SH-SY5Y (cell line): Measurements from ENCODE around the gene TBC1D22A.

ENCODE experiments used
- GATA2 ChIP-seq: IDR thresholded peaks from 2 replicates; pipeline ENCODE4 v1.6.1; 2011; ENCODE audit warnings: mild to moderate bottlenecking, low read depth, low read length
- GATA3 ChIP-seq: IDR thresholded peaks from 2 replicates; pipeline ENCODE4 v1.6.1; 2011; ENCODE audit warnings: low read depth, mild to moderate bottlenecking, low read length, moderate library complexity

- TF ChIP-seq GATA3 = no peak
- TF ChIP-seq GATA2 = no peak
These were observed 301.6 kb downstream of the TBC1D22A start for GRCh38 chr22:47064016-47064415.
